PC-3 (cell line): ENCODE results near the gene MYO1A. TPM values are rescaled to one million over a fixed set of nuclear protein-coding genes. Genes with fewer than 3 reads are reported as not detected.

ENCODE experiments used
- ATAC-seq: fragments of 200-7000 bp; cut with Tn5 transposase; 2 replicates; pipeline ENCODE4 v1.9.1; 2020; ENCODE audit warnings: mild to moderate bottlenecking, moderate library complexity
- BruUV-seq: library from RNA; stranded (reverse); fragments of 400-500 nt; replicated peaks from 2 replicates; lab custom pipeline; 2021; lab: Mats Ljungman, UMichigan
- CTCF ChIA-PET: fragments of 300-600 bp; sonication (Branson Sonifier 250); formaldehyde crosslinking; loops from one replicate; lab custom pipeline; 2022; ENCODE audit warnings: antibody characterized with exemption; lab: Charles Lee
- POLR2A ChIA-PET: fragments of 300-600 bp; sonication (Branson Sonifier 250); formaldehyde crosslinking; loops from one replicate; lab custom pipeline; 2022; ENCODE audit warnings: antibody characterized with exemption; ENCODE audit not compliant: unreplicated experiment; lab: Charles Lee
- DNase-seq: peaks from one replicate; pipeline ENCODE4 v3.0.0-alpha.2; 2015
- H2AFZ ChIP-seq: fragments of 300-600 bp; sonication (generic); 2 replicates; pipeline ENCODE4 v1.6.0; 2016; ENCODE audit warnings: antibody characterized with exemption, low read length
- H3F3A ChIP-seq: fragments of 300-600 bp; sonication (generic); one replicate; pipeline ENCODE4 v1.6.0; 2017; ENCODE audit warnings: antibody characterized with exemption, low read length, control low read depth, mild to moderate bottlenecking; ENCODE audit not compliant: unreplicated experiment
- H3K27ac ChIP-seq: fragments of 300-600 bp; sonication (generic); 2 replicates; pipeline ENCODE4 v1.5.1; 2016; ENCODE audit warnings: mild to moderate bottlenecking, low read length
- H3K27me3 ChIP-seq: fragments of 300-600 bp; sonication (generic); 2 replicates; pipeline ENCODE4 v1.6.1; 2016; ENCODE audit warnings: low read length, mixed read lengths
- H3K36me3 ChIP-seq: fragments of 300-600 bp; sonication (generic); 2 replicates; pipeline ENCODE4 v1.6.1; 2016; ENCODE audit warnings: low read depth, mixed run types, low read length, mixed read lengths
- H3K4me1 ChIP-seq: fragments of 300-600 bp; sonication (generic); 2 replicates; pipeline ENCODE4 v1.5.1; 2016; ENCODE audit warnings: low read length; ENCODE audit not compliant: insufficient read depth
- H3K4me2 ChIP-seq: fragments of 300-600 bp; sonication (generic); 2 replicates; pipeline ENCODE4 v1.6.0; 2016; ENCODE audit warnings: low read length
- H3K4me3 ChIP-seq: fragments of 300-600 bp; sonication (generic); 2 replicates; pipeline ENCODE4 v1.5.1; 2016; ENCODE audit warnings: mild to moderate bottlenecking, low read length, mixed read lengths
- H3K79me2 ChIP-seq: fragments of 300-600 bp; sonication (generic); 2 replicates; pipeline ENCODE4 v1.6.1; 2017; ENCODE audit warnings: low read length, mixed read lengths
- H3K9ac ChIP-seq: fragments of 300-600 bp; sonication (generic); 2 replicates; pipeline ENCODE4 v1.6.0; 2016; ENCODE audit warnings: mild to moderate bottlenecking, low read length
- H3K9me2 ChIP-seq: fragments of 300-600 bp; sonication (generic); replicated peaks from 2 replicates; pipeline ENCODE4 v1.6.1; 2016; ENCODE audit warnings: mixed run types, low read length, mixed read lengths
- H3K9me3 ChIP-seq: fragments of 300-600 bp; sonication (generic); 2 replicates; pipeline ENCODE4 v1.6.1; 2016; ENCODE audit warnings: low read length, mixed read lengths
- H4K20me1 ChIP-seq: fragments of 300-600 bp; sonication (generic); 2 replicates; pipeline ENCODE4 v1.6.1; 2016; ENCODE audit warnings: low read length, mixed read lengths
- EZH2 ChIP-seq: fragments of 300-600 bp; sonication (generic); IDR thresholded peaks from one replicate; pipeline ENCODE4 v1.6.1; 2017; ENCODE audit warnings: antibody characterized with exemption, mild to moderate bottlenecking, low read length; ENCODE audit not compliant: unreplicated experiment
- EZH2phosphoT487 ChIP-seq: fragments of 300-600 bp; sonication (generic); IDR thresholded peaks from 2 replicates; pipeline ENCODE4 v1.6.1; 2018; ENCODE audit warnings: mild to moderate bottlenecking, antibody characterized with exemption, low read length, borderline replicate concordance
- intact Hi-C: fragments of 100-400 bp; cut with micrococcal nuclease; formaldehyde crosslinking; loops from 2 replicates; pipeline ENCODE4 v1.9.0; 2023
- total RNA-seq: library from RNA; depleted of rRNA; stranded (reverse); fragments of >200 nt; gene quantifications from 2 replicates; pipeline ENCODE4 v1.2.3, GENCODE V29; 2014
- TF ChIP-seq, protein P1 (sequence below): fragments of 300-600 bp; sonication (generic); conservative IDR thresholded peaks from 2 replicates; pipeline ENCODE4 v1.5.1; 2017; ENCODE audit warnings: antibody characterized with exemption, low read depth, mild to moderate bottlenecking, low read length

Gene MYO1A
- total RNA-seq, 1 experiment from 2014 or later: not detected

DNA sequence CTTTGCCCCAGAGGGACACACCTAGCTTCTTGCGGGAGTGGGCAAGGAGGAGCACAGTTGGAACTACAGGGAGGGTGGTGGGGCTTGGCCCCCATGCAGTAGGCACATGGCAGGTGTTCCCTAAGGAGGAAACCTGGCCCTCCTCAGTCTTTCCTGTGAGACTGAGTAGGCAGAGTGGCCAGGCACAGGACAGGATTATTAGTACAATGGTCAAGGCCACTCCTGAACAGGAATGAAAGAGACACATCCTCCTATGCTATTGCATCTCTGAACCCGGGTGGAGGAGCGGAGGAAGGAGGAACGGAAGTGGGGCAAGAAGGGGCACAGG lies 846 bp downstream of the MYO1A start:
- no peaks in the 10 kb centered on the region for H3K79me2 ChIP-seq
- no peak overlapping the region for H2AFZ ChIP-seq
- ChIA-PET POLR2A (no interaction called here), CTCF (interaction anchor here (0.5 kb wide), 1 partner anchor 16 kb away, joined by 3 read pairs; no protein-coding TSS in a partner anchor)
- H3F3A ChIP-seq: no peaks in the 10 kb centered on the region
- H3K4me1 ChIP-seq: no peaks in the 10 kb centered on the region
- ATAC-seq (no peak), DNase-seq (no peak)
- no peaks in the 10 kb centered on the region for H3K9me2 ChIP-seq
- no peaks in the 10 kb centered on the region for H3K9me3 ChIP-seq
- no TSS peak for BruUV-seq
- no peak overlapping the region for H3K4me3 ChIP-seq
- H3K9ac ChIP-seq: no peak overlapping the region
- H3K36me3 ChIP-seq: no peaks in the 10 kb centered on the region
- no peak overlapping the region for H3K4me2 ChIP-seq
- H4K20me1 ChIP-seq: no peaks in the 10 kb centered on the region
- H3K27me3 ChIP-seq: peaks cover 21% of the 10 kb centered on the region; the same call in 1 of the 2 replicates
- intact Hi-C loops: no loop called here
- TF ChIP-seq EZH2phosphoT487 (no peak), EZH2 (no peak)
- TF ChIP-seq, protein P1, sequence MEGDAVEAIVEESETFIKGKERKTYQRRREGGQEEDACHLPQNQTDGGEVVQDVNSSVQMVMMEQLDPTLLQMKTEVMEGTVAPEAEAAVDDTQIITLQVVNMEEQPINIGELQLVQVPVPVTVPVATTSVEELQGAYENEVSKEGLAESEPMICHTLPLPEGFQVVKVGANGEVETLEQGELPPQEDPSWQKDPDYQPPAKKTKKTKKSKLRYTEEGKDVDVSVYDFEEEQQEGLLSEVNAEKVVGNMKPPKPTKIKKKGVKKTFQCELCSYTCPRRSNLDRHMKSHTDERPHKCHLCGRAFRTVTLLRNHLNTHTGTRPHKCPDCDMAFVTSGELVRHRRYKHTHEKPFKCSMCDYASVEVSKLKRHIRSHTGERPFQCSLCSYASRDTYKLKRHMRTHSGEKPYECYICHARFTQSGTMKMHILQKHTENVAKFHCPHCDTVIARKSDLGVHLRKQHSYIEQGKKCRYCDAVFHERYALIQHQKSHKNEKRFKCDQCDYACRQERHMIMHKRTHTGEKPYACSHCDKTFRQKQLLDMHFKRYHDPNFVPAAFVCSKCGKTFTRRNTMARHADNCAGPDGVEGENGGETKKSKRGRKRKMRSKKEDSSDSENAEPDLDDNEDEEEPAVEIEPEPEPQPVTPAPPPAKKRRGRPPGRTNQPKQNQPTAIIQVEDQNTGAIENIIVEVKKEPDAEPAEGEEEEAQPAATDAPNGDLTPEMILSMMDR: no peak
- no peak overlapping the region for H3K27ac ChIP-seq

DNA sequence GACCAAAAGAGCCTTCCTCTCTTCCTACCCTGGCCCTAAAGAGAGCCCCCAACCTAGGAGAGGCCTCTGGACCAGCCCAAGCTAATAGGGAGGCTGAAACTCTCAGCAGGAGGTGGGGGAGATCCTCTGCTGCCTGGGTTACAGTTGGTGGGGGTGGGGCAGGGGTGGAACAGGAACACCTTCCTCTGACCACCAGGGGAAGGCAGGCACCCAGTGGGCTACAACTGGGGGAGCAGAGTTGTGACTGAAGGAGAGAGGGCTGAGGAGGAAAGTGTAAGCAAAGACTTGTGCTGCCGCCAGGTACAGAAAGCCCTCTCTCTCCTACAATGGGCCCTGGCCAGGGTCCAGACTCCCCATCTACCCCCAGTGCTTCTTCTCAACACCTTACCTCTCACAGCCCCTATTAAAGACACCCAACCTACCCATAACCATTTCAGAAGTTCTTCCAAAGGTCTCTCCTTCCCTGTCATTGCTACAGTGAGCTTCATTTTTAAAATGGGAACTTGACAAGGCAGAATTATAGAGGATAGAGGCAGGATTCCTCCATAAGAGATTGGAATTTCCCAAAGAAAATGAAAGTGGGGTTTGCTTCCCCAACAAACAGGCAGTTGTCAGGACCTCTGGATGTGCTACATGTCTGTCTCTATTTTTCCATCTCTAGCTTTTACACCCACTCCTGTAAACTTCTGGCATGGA lies 1.4 kb downstream of the MYO1A start:
- peaks cover 21% of the 10 kb centered on the region; the same call in 1 of the 2 replicates for H3K27me3 ChIP-seq
- no peaks in the 10 kb centered on the region for H4K20me1 ChIP-seq
- no peaks in the 10 kb centered on the region for H3K9me3 ChIP-seq
- CTCF ChIA-PET: interaction anchor here (0.5 kb wide), 1 partner anchor 15 kb away, joined by 3 read pairs; no protein-coding TSS in a partner anchor
- H3K79me2 ChIP-seq: no peaks in the 10 kb centered on the region
- H3K4me3 ChIP-seq: no peak overlapping the region
- H3K36me3 ChIP-seq: no peaks in the 10 kb centered on the region
- TF ChIP-seq, protein P1: no peak
- TF ChIP-seq EZH2 (no peak), EZH2phosphoT487 (no peak)
- POLR2A ChIA-PET: no interaction called here
- H3K9ac ChIP-seq: no peak overlapping the region
- H3K4me2 ChIP-seq: no peak overlapping the region
- ATAC-seq (no peak), DNase-seq (no peak)
- BruUV-seq: no TSS peak
- H3K4me1 ChIP-seq: no peaks in the 10 kb centered on the region
- no peak overlapping the region for H3K27ac ChIP-seq
- intact Hi-C loops: no loop called here
- no peak overlapping the region for H2AFZ ChIP-seq
- no peaks in the 10 kb centered on the region for H3K9me2 ChIP-seq
- no peaks in the 10 kb centered on the region for H3F3A ChIP-seq

DNA sequence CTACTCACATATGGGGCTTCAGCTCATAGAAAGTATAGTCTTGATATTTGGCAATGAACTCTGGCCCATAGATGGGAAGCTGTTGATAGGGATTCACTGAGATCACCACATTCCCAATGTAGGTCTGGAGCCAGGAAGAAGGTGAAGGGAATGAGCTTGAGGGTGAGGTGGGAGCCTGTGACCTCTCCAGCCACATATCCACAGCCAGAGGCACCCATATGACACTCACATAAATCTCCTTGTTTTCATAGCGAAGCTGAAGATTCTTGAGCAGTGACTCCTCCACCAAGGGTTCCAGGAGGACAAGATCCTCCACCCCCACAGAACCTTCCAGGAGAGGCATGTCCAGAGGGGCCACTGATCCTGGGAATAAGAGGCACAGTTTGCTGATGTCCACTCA lies 1.9 kb downstream of the MYO1A start:
- Histone ChIP-seq H3K9me3 (no peaks in the 10 kb centered on the region), H3F3A (no peaks in the 10 kb centered on the region), H3K36me3 (no peaks in the 10 kb centered on the region), H3K9ac (no peak overlapping the region), H3K4me1 (no peaks in the 10 kb centered on the region), H3K27ac (no peak overlapping the region), H3K4me3 (no peak overlapping the region), H3K4me2 (no peak overlapping the region), H3K79me2 (no peaks in the 10 kb centered on the region), H4K20me1 (no peaks in the 10 kb centered on the region), H3K27me3 (peaks cover 21% of the 10 kb centered on the region; the same call in 1 of the 2 replicates), H3K9me2 (no peaks in the 10 kb centered on the region), H2AFZ (no peak overlapping the region)
- DNase-seq (no peak), ATAC-seq (no peak)
- TF ChIP-seq EZH2phosphoT487: no peak
- TF ChIP-seq EZH2: no peak
- TF ChIP-seq, protein P1: no peak
- ChIA-PET CTCF (no interaction called here), POLR2A (no interaction called here)
- no TSS peak for BruUV-seq
- intact Hi-C loops: no loop called here
